Mucosa of descending colon (tissue), 3 donors: Measurements from ENCODE around the gene TMEM141. TPM values are rescaled to one million over a fixed set of nuclear protein-coding genes. Genes with fewer than 3 reads are reported as not detected.
"Not testable (repeated sequence)": the region's sequence is repeated elsewhere in the genome, so short reads cannot be mapped to it uniquely, and the experiment has no call there.

Experiments used
- ATAC-seq: fragments of 200-7000 bp; cut with Tn5 transposase; one replicate; pipeline ENCODE4 v1.9.1; 2020; ENCODE audit warnings: mild to moderate bottlenecking, moderate library complexity
- DNase-seq, 3 donors: peaks; one replicate each; pipeline ENCODE4 v3.0.0-alpha.2; 2020
- H3K36me3 ChIP-seq: fragments of 200-600 bp; one replicate; pipeline ENCODE4 v1.8.0; 2021; ENCODE audit warnings: low read depth, mild to moderate bottlenecking
- H3K4me1 ChIP-seq: fragments of 200-600 bp; one replicate; pipeline ENCODE4 v1.8.0; 2021; ENCODE audit warnings: low read depth, mild to moderate bottlenecking
- H3K4me3 ChIP-seq: fragments of 200-600 bp; one replicate; pipeline ENCODE4 v1.8.0; 2021; ENCODE audit warnings: mild to moderate bottlenecking
- H3K9me3 ChIP-seq: fragments of 200-600 bp; one replicate; pipeline ENCODE4 v1.8.0; 2021; ENCODE audit warnings: mild to moderate bottlenecking
- intact Hi-C, 2 donors: fragments of 100-400 bp; cut with DNase I in 1 of 2; cut with micrococcal nuclease in 1 of 2; formaldehyde crosslinking; loops; one replicate each; pipeline versions ENCODE4 v1.11.0 to v1.11.1; 2022; cut with DNase I, micrococcal nuclease
- total RNA-seq, 3 donors: library from RNA; stranded (reverse); fragmentation: NEBNext Ultra II Directional in 2 of 3; extraction: Animal tissue kit (Norgen Biotek cat#: 25700) in 2 of 3; gene quantifications; one replicate each; pipeline versions ENCODE4 v1.2.1 to v1.2.4, GENCODE V29; 2021 to 2023
- TF ChIP-seq, protein P1 (sequence below): fragments of 200-600 bp; IDR thresholded peaks from one replicate; pipeline ENCODE4 v1.8.0; 2022; ENCODE audit warnings: antibody characterized with exemption, mild to moderate bottlenecking
- donor health status: DM: no; HTN: no; CAD: no; lungs with moderate emphysema.
- donor health status: DM: no; HTN: no; CAD: no.
- donor health status: DM: no; HTN: yes; CAD: no.

TMEM141 gene
- total RNA-seq, 3 donors from 2014 or later, result 110 to 373 (median 127) TPM

DNA sequence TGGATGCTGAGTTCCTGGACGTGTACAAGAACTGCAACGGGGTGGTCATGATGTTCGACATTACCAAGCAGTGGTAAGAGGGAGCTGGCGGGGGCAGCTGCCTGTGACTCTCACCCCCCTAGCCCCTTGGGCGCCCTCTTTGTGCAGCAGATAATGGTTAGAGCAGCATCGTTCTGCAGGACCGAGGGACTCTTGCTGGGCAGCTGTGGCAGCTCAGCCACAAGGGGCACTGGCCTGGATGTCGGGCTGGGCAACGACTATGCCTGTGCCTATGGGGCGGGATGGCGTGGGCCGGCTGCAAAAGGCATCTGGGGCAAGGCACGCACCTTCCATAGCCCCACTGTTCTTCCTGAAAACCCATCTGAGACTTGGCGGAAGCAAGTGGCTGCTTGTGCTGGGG lies 38.3 kb downstream of the TMEM141 start:
- intact Hi-C loops, result no loop called here
- Histone ChIP-seq H3K9me3 (no peaks in the 10 kb centered on the region), H3K36me3 (peaks cover 5% of the 10 kb centered on the region), H3K4me3 (no peak overlapping the region), H3K4me1 (no peaks in the 10 kb centered on the region)
- ATAC-seq (no peak), DNase-seq (no peak)
- TF ChIP-seq, protein P1, sequence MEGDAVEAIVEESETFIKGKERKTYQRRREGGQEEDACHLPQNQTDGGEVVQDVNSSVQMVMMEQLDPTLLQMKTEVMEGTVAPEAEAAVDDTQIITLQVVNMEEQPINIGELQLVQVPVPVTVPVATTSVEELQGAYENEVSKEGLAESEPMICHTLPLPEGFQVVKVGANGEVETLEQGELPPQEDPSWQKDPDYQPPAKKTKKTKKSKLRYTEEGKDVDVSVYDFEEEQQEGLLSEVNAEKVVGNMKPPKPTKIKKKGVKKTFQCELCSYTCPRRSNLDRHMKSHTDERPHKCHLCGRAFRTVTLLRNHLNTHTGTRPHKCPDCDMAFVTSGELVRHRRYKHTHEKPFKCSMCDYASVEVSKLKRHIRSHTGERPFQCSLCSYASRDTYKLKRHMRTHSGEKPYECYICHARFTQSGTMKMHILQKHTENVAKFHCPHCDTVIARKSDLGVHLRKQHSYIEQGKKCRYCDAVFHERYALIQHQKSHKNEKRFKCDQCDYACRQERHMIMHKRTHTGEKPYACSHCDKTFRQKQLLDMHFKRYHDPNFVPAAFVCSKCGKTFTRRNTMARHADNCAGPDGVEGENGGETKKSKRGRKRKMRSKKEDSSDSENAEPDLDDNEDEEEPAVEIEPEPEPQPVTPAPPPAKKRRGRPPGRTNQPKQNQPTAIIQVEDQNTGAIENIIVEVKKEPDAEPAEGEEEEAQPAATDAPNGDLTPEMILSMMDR, result no peak

DNA sequence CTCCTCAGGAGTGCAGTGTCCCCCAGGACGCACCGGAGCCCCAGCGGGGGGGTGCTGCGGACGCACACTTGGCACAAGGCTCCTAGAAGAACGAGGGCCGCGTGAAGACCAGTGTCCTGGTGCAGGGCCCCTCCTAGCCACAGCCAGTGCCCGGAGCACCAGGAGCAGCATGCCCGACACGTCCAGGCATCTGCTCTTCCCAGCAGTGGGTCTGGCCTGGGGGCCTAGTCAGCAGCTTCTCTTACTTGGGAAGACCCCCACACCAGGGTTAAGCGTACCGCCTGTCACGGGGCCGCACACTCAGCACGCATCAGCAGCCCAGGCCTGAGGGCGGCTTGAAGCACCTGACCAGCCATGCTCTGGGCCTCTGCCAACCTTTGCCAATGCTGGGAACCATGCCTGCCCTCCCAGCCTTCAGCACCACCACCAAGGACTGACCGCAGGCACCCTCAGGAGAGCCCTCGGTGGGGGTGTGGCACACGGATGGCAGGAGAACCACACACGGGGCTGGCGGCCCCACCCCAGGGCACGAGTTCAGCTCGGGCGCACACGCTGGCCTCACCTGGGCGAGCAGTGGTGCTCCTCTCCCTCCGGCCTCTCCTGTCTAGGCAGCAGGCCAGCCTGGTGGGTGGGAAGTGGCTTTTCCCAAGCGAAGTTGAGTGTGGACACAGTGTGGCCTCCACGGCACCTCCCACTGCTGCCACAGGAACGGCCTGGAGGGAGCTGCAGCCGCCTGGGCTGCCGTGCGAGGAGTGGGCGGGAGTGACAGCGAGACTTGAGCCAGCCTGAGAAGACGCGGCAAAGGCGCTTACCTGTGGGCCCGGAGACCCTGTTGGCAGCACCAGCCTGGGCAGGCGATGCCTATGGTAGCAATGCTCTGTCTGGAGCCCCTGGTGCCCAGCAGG lies 39.1 kb downstream of the TMEM141 start:
- H3K4me3 ChIP-seq, result no peak overlapping the region
- DNase-seq (no peak), ATAC-seq (no peak)
- TF ChIP-seq, protein P1, result no peak
- no peaks in the 10 kb centered on the region for H3K9me3 ChIP-seq
- peaks cover 5% of the 10 kb centered on the region for H3K36me3 ChIP-seq
- no peaks in the 10 kb centered on the region for H3K4me1 ChIP-seq
- intact Hi-C loops, result no loop called here

DNA sequence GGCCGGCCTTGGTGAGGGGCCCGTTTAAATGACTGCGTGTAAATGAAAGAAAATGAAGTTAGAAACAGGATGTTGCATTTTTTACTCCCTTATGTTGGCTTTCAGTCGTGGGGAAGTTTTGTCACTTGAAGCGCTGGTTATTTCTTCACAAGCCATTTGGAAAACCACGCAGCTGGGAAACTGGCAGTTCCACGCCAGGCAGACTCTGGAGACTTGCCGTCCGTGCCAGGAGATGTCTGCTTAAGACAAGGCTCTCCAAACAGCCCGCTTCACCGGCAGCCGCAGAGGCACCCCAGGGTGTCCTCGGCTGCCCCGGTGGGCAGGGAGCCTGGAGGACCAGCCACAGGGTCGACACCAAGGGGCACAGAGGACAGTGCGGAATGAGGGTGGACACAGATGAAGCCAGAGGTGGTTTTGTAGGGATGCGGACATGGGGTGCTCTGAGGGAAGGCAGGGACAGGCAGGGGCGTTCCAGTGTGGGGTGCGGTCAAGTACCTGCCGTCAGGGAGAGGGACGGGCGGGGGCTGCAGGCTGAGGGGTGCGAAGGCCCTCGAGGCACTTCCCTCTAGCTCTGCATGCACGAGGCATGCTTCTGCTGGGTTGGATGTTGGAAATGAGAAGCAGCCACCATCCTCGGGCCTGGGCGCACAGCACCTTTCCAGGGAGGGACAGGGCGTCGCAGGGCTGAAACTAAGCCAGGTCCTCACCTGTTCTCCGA lies 40.0 kb downstream of the TMEM141 start:
- ATAC-seq, result no peak
- Histone ChIP-seq H3K4me1 (no peaks in the 10 kb centered on the region), H3K36me3 (no peaks in the 10 kb centered on the region), H3K4me3 (no peak overlapping the region), H3K9me3 (no peaks in the 10 kb centered on the region)
- TF ChIP-seq, protein P1, result no peak
- no peak for DNase-seq
- intact Hi-C loops, result no loop called here

DNA sequence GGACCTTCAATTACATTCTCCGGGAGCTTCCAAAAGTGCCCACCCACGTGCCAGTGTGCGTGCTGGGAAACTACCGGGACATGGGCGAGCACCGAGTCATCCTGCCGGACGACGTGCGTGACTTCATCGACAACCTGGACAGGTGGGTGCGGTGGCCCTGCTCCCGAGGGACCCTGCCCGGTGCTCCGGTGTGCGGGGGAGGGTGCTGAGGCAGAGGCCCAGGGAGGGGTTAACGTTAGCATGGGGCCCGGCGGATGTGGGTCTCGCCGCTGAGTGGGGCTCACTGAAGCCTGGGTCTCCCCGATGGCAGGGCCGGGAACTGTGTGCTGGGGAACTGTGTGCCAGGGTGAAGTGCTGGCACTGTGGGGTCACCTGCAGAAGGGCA lies 40.6 kb downstream of the TMEM141 start:
- TF ChIP-seq, protein P1, result no peak
- intact Hi-C loops, result no loop called here
- ATAC-seq (no peak), DNase-seq (no peak)
- Histone ChIP-seq H3K36me3 (no peaks in the 10 kb centered on the region), H3K4me1 (no peaks in the 10 kb centered on the region), H3K4me3 (no peak overlapping the region), H3K9me3 (no peaks in the 10 kb centered on the region)

DNA sequence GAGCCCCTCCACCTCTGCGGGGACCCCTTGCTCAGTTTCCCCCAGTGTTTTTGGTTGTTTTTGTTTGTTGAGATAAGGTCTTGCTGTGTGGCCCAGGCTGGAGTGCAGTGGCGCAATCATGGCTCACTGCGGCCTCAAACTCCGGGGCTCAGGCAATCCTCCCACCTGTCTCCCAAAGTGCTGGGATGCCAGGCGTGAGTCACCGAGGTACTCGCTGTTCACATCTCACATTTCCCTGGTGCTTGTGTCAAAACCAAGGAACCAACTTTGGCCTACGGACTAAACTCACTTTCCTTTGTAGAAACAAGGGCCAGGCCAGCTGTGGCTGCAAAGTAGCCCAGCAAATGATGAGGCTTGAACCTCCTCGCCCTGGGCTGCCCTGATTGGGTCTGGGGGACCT lies 41.4 kb downstream of the TMEM141 start:
- TF ChIP-seq, protein P1, result no peak
- DNase-seq, result no peak
- Histone ChIP-seq H3K4me3 (no peak overlapping the region), H3K9me3 (no peaks in the 10 kb centered on the region), H3K36me3 (no peaks in the 10 kb centered on the region), H3K4me1 (no peaks in the 10 kb centered on the region)
- intact Hi-C loops, result no loop called here
- no peak for ATAC-seq

DNA sequence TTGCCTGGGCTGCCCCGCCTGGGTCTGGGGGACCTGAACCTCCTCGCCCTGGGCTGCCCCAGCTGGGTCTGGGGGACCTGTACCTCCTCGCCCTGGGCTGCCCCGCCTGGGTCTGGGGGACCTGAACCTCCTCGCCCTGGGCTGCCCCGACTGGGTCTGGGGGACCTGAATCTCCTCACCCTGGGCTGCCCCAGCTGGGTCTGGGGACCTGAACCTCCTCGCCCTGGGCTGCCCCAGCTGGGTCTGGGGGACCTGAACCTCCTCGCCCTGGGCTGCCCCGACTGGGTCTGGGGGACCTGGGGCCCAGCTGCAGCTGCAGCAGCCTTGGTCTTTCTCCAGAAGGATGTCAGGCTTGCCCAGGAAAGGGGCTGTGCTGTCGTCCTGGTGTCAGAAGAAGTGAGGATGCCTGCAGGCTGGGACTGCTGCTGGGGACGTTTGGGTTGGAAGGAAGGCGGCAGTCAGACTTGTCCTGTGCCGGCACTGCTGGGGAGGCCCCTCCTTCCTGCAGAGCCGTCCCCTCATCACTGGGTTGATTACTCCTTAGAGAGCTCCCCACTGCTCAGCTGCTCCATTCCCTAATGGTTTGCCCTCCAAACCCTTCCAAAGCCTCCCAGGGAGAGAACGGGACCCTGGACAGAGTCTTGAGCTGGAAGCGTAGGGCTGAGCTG lies 42.4 kb downstream of the TMEM141 start:
- H3K36me3 ChIP-seq, DNase-seq, intact Hi-C loops, ATAC-seq, H3K4me3 ChIP-seq, H3K9me3 ChIP-seq, H3K4me1 ChIP-seq: not testable (repeated sequence)
